Hematopoietic multipotent progenitor cell treated with erythropoietin and hydrocortisone succinate and interleukin-3 and kit ligand, for 4 days (in vitro differentiated cells): ENCODE results near the gene PLAAT4.
"Not testable (repeated sequence)": the region's sequence is repeated elsewhere in the genome, so short reads cannot be mapped to it uniquely, and the experiment has no call there.

ENCODE experiments used
- DNase-seq: peaks from one replicate; pipeline ENCODE4 v3.0.0-alpha.2; 2015

The PLAAT4 gene

DNA sequence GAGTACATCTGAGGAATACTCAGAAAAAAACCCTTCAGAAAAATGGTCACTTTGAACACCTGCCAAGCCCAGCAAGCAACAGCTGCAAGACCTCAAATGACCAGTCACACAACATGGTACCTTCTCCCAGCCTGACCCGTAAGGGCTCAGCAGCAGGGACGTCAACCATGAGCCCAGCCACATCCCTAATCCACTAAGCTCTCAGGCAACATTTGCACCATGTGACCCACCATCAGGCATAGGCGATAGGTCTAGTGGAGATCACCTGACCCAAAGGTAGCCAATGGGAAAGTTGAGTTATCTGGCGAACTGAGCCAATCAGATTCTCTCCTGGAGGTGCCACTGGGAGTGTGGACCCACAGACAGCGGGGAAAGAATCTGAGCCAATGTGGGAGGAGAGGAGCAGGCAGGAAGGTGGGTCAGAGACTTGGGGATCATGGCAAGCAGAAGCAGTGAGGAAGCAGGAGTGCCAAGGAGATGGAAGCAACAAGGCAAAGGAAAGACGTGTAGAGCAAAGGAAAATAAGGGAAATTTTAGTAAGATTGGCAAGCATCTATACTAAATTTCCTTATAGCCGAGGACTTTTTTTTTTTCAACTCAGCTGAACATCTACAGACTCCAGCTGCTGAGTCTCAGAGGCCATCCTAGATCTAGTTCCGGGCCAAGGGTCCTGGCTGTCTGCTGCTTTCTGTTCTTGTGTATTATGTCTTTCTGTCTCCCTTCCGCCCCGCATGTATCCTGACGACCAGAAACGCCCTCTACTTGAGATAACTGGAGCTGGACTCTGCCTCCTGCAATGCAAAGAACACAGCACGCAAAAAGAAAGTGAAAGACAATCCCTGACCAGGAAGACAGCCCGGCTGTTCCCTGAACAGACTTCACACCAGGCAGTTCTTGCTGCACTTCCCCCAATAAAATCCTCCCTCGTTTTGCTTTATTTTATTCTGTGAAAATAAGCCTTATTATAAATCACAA is 37.6 kb downstream of the PLAAT4 start:
- peak; percentile 93 for DNase-seq

DNA sequence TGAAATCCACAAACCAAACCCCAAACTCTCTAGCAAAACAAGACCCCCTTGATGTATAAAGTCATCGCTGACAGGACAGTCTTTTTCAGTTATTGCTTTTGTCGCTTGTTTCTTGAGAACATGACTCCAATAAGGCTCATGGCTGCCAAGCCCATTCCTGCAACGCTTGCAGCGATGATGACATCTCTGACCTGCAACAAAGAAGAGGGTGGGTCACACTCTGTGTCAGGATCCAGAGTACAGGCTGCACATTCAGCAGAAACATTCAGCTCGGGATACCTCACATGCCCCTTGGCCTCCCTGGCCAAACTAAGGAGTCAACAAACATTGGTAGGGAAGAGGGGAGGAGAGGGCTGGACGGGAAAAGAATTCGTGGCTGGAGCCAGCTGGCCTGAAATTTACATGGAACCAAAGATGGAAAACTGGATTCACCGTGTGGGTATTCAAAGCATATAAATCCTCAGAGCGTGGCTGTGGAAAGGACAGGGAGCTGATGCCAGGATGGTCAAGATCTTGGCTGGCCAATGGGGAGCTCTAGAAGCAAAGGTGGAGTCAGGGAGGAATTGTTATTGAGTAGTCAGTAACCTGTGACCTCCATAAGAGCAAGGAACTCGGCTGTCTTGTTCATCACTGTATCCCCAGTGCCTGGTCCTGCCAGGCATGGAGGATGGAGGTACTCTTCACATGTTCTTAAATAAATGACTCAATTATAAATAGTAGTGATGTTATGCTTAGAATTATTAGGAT is 38.4 kb downstream of the PLAAT4 start:
- no peak for DNase-seq

DNA sequence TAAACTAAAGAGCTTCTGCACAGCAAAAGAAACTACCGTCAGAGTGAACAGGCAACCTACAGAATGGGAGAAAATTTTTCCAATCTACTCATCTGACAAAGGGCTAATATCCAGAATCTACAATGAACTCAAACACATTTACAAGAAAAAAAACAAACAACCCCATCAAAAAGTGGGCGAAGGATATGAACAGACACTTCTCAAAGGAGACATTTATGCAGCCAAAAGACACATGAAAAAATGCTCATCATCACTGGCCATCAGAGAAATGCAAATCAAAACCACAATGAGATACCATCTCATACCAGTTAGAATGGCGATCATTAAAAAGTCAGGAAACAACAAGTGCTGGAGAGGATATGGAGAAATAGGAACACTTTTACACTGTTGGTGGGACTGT is 42.3 kb downstream of the PLAAT4 start:
- DNase-seq = not testable (repeated sequence)

DNA sequence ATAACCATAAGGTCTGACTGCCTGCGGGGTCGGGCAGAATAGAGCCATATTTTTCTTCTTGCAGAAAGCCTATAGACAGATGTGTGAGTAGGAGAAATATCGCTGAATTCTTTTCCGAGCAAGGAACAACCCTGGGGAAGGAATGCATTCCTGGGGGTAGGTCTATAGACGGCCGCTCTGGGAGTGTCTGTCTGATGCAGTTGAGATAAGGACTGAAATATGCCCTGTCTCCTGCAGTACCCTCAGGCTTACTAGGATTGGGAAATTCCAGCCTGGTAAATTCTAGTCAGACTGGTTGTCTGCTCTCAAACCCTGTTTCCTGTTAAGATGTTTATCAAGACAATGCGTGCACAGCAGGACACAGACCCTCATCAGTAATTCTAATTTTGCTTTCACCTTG is 44.6 kb downstream of the PLAAT4 start:
- not testable (repeated sequence) for DNase-seq

DNA sequence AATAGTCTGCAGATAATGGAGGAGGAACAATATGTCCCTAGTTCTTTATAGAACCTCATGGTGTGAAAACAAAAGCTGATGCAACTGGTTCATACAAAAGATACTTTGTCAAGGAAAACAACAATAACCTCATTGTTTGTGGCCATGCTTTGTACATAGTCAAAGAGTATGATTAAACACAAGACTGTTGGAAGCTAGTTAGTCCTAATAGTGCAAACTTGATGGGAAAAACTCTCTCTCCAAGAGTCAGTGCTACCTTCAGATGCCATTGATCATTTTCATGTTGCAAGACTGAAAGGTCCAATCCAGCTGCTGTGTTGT is 46.7 kb downstream of the PLAAT4 start:
- DNase-seq = no peak

DNA sequence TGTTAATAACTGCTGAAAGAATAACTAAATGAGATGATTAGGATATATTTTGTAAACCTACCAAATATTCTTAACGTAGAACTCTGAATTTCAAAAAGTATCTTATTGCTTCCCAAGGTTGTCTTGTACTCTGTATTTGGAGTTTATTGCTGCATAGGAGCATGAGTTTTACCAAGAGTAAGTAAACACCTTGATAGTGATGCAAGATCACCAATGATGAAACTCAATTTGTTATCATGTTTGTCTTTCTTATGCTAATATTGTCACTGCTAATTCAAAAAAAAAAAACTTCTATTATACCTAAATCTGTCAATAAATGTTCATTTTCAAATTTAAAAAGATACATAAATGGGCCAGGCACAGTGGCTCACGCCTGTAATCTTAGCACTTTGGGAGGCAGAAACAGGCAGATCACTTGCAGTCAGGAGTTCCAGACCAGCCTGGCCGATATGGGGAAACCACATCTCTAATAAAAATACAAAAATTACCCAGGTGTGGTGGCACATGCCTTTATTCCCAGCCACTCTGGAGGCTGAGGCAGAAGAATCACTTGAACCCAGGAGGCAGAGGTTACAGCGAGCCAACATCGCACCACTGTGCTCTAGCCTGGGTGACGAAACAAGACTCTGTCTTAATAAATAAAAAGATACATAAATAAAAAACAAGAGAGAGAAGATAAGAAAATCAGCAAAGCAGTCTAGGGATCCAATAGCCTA is 50.0 kb downstream of the PLAAT4 start:
- DNase-seq = no peak

DNA sequence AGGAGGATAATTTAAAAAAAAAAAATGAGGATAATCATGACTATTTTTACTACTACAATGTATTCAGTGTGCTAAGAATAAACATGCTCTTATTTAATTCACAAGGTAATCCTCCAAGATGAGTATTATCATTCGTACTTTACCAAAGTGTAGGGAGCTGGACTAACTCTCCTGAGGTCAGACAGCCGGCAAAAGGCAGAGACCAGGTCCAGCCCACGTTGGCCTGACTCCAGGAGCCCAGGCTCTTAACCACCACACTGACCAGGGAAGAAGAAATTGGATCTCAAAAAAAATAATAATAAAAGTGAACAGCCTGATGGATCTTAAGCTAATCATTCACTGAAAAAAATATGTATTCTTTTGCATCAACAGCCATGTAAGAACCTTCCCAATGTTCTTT is 52.4 kb downstream of the PLAAT4 start:
- no peak for DNase-seq

DNA sequence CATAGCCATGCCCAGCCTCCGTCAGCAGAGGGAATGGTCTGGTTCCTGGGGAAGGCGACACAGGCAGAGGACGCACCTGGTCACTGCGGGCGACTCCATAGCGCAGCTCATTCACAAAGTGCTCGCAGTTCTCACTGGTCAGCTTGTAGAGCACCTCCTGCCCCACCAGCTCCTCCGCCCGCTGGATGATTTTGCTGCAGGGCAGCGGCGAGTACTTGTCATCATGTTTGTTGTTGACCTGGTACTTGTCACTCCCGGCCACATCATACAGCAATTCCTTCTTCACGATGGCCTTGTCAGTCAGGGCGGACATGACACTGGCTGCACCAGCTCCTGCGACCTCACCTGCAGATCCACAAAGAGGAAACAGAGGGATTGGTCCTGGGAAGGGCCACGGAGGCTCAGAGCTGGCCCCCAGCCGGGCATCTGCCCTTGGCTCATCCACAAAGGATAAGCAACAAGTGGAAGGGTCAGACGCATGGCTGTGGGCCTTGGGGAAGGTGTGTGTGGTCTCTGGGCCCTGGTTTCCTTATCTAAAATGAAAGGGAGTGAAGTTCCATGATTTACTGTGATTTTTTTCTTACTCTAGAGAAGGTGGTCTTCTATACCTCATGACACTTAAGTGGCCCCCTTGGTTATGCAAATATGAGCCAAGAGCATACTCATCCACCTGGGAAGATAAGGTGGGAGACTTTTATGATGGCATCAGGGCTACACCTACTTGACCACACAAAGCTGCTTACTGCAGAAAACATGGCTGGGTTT is 53.6 kb downstream of the PLAAT4 start:
- no peak for DNase-seq

DNA sequence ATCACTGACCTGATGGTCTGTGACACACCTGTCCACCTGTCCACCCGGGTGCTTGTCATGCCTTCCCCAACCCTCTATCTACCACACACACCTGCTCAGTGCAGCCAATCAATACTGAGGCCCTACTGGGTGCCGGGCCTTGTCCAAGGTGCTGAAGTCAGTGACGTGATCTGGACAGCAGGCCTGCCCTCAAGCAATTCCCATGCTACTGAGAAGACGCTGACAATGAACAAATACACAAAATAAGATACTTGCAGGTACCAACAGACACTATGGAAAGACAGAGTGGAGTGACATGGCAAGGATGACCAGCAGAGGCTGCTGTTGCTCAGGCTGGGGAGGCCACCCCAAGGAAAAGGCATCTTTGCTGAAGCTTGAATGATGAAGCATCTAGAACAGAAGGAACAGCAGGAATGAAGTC is 56.4 kb downstream of the PLAAT4 start:
- peak; percentile 52 for DNase-seq

DNA sequence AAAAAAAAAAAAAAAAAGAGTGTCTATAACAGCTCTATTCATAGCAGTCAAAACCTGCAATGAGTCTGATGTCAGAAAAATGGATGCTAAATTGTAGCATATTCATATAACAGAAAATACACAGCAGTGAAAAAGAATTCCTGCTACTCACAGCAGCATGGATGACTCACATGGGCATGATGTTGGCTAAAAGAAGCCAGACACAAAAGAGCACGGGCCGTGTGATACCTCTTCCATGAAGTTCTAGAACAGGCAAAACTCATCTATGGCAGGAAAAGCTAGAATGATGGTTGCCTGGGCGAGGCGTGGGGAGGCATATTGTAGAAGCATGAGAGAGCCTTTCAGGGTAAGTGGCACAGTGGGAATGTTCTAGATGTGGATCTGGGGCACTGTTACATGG is 58.7 kb downstream of the PLAAT4 start:
- no peak for DNase-seq
